ENCODE measurements around the gene PATL1.

PATL1 gene

DNA sequence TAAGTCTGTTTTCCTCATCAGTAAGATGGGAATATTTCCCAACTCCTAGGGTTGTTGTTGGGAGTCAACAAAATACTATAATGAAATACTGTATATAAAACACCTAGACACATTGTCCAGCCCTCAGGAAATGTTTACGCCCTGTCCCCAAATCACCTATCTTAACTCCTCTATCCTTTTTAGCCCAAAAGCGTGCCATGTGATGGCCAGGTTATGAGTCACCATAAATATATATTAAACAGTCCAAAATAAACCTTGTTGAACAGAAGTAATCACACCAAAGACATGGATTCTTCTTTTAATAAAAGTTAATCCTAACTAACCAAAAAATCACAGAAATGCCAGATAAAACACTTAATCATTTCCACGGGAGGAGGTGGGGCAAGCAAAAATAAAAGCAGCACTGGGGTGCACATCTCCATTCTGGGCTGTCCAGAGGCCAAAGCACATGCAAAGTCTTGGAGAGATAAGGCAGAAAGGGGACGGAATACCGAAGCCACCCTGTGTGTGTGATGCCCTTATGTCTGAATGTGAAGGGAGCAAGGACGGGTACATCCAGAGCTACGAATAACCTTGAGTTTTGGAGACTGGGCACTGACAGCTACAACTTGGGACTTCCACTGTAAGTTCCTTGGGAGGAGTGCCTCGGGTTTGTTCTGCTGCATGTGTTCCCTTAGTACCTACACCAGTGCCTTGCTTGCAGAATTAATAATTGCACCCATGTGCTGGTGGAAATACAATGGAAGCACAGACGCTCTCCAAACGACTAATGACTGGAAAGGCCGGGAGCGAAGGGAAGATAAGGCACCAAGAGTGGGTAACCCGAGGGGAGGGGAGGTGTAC is 54.3 kb downstream of the PATL1 start:
- Mint-ChIP-seq H3K9me3 (no peaks in the 10 kb centered on the region), H3K4me1 (ENCODE audit: low read depth) (peaks cover 70% of the 10 kb centered on the region), H3K36me3 (ENCODE audit: low read depth) (peaks cover 31% of the 10 kb centered on the region), H3K27ac (peak overlapping the region; percentile 84), H3K27me3 (no peaks in the 10 kb centered on the region), H3K4me3 (peak overlapping the region; percentile 95)

DNA sequence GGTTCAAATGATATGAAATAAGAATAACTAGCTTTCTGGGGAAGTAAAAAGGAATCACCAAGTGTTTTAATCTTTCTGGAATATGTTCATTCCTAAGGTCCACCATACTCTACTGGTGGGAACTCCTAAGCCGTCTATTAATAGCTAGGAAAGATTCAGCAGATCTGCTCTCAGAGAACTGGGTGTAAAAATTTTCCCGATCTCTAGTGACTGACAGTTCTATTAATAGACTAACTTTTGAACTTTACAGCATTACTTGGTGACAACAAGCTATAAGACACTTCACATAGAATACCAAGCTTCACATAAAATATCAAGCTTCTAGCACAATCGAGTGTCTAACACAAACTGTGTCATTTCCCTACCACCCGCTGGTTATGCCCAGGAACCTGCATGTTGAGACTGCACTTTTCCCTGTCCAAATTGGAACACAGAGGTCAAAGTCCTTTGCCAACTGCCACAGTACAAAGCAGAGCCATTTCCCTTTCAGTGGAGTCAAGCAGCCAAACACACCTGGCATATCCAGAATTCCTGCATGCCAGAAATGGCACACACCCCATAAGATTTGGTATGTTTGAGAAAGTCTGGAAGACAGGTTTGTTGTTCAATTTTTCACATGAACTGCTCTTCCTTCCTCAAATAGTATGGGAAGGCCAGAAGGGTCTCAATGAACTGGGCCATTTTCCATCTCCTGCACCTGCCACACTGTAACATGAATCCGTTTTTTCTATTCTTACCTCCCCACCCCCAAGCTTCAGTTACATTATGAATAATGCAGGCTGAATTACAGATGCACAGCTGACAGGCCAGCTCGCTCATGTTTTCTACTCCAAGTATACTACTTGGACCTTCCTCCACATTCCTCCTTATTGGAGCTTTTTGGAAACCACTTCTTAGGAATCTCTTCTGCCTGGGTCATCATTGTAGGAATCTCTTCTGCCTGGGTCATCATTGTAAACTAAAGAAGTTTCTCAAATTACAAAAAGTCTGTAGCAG is 57.0 kb downstream of the PATL1 start:
- Mint-ChIP-seq H3K27me3 (no peaks in the 10 kb centered on the region), H3K9me3 (no peaks in the 10 kb centered on the region), H3K4me3 (no peak overlapping the region), H3K36me3 (ENCODE audit: low read depth) (peaks cover 57% of the 10 kb centered on the region), H3K27ac (no peak overlapping the region), H3K4me1 (ENCODE audit: low read depth) (peaks cover 70% of the 10 kb centered on the region)

DNA sequence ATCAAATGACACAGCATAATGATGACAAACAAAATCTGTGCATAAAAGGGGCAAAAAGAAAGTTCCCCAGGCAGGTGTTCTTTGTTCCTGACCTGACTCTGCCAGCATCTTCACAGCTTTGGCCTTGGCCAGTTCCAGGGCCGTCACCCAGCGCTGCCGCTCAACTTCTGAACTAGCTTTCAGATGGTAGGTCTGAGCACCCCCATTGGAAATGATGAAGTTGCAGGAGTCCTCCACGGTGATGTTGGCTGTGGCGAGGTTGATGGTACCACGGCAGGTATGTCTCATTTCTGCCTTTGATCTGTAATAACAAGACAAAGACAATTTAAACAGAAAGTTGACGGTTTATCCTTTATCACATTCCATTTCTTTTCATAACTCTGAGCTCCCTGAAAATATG is 58.5 kb downstream of the PATL1 start:
- Mint-ChIP-seq H3K27me3 (no peaks in the 10 kb centered on the region), H3K4me3 (no peak overlapping the region), H3K27ac (no peak overlapping the region), H3K36me3 (ENCODE audit: low read depth) (peaks cover 71% of the 10 kb centered on the region), H3K9me3 (no peaks in the 10 kb centered on the region), H3K4me1 (ENCODE audit: low read depth) (peaks cover 64% of the 10 kb centered on the region)

DNA sequence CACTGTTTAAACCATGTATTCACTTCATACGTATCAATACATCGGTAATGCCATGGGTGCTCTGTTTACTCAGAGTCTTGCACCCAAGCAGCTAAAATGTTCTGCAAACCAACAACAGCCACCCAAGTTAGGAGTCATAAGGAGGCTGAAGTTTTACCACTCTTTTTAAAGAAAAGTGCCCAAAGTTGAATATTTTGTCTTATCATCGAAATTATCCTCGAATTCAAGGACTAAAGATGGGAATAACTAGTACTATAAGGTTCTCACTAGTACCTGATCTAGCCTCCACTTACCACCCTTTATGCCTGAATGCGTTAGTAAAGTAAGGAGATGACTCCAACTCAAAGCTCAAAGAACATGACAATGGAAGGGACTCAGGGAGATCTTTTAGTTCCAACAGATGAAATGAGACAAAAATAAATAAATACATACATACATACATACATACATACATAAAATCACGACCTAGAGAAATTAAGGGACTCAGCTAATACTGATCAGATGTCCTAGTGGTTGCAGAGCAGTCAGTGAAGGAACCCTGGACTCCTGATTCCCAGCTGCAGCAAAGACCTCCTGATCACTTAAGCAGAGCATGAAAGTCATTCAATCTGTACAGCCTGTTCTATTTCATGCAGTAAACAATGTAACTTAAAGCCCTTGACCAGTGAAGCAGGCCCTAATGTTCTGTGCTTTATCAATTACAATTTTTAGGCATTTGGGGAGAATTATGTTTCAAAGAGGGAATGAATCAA is 61.0 kb downstream of the PATL1 start:
- Mint-ChIP-seq H3K9me3 (no peaks in the 10 kb centered on the region), H3K4me3 (no peak overlapping the region), H3K27me3 (no peaks in the 10 kb centered on the region), H3K36me3 (ENCODE audit: low read depth) (peaks cover 80% of the 10 kb centered on the region), H3K27ac (no peak overlapping the region), H3K4me1 (ENCODE audit: low read depth) (peaks cover 45% of the 10 kb centered on the region)

DNA sequence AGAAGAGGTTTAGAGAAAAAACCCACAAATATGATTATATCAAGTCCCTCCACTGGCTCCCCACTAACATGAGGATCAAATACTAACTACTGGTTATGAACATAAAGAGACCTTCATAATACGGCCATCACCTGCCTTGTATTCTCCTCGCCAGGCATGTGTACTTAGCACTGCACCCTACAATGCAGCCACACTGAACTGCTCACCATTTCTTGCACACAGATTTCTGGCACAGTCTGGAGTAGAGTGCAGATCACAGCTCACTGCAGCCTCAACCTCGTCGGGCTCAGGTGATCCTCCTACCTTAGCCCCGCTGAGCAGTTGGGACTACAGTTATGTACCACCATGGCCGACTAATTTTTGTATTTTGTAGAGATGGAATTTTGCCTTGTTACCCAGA is 66.4 kb downstream of the PATL1 start:
- Mint-ChIP-seq H3K4me1 (ENCODE audit: low read depth) (peaks cover 6% of the 10 kb centered on the region), H3K4me3 (no peak overlapping the region), H3K9me3 (no peaks in the 10 kb centered on the region), H3K27ac (no peak overlapping the region), H3K36me3 (ENCODE audit: low read depth) (peaks cover 84% of the 10 kb centered on the region), H3K27me3 (no peaks in the 10 kb centered on the region)

DNA sequence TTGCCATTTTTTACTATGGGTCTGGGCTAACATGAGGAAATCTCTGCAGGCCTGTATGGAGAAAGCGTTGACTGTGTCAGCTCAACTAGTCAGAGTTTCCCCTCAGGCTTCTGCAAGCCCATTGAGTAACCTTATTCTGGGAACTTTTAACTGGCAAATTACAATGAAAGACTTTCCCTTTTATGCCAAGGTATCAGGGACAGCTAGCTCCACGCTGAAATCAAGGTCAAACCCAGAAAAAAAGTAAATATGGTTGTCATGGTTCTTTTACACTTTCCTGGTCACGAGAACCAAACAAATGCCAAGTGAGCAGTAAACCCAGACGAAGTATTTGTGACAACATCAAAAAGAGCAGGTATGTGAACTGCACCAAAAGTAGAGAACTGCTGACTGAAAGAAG is 67.0 kb downstream of the PATL1 start:
- Mint-ChIP-seq H3K4me3 (no peak overlapping the region), H3K27ac (no peak overlapping the region), H3K4me1 (ENCODE audit: low read depth) (peaks cover 6% of the 10 kb centered on the region), H3K9me3 (no peaks in the 10 kb centered on the region), H3K36me3 (ENCODE audit: low read depth) (peaks cover 84% of the 10 kb centered on the region), H3K27me3 (no peaks in the 10 kb centered on the region)

DNA sequence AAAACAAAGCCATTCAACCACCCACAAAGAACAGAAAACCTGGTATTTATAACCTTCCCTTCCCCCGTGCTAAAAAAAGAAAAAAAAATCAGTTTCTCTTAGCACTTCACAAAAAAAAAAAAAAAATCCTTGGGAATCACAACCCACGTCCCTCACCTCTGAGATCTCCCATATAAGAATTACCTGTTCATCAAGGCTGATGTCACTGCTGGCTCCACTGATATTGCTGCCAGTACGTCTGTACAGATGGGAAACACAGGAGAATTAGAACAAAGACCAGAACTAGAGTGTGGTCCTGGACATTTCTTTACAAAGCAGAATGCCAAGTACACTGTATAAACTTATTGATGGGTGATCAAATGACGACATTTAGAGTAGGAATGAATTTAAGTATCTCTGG is 68.2 kb downstream of the PATL1 start:
- H3K4me3 Mint-ChIP-seq: no peak overlapping the region
- H3K36me3 Mint-ChIP-seq (ENCODE audit: low read depth): peaks cover 82% of the 10 kb centered on the region
- no peaks in the 10 kb centered on the region for H3K9me3 Mint-ChIP-seq
- no peaks in the 10 kb centered on the region for H3K27me3 Mint-ChIP-seq
- H3K4me1 Mint-ChIP-seq (ENCODE audit: low read depth): peaks cover 3% of the 10 kb centered on the region
- H3K27ac Mint-ChIP-seq: no peak overlapping the region

DNA sequence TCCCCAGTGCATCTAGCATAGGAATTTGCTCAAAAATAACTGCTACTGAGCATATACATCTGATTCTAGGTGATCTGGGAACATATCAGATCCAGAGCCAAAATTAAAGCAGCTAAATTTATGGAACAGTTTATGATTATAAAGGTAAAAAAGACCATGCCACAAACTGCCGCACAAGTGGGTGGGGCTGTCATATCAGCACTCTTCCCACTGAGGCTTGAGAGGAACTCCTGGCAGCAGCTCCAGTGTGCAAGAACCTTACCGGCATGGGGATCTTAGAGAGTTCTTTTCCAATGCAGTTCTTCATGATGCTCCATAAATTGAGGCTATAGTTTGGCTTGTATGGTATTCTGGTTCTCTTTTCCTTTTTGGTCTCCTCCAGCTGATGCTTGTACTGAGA is 68.6 kb downstream of the PATL1 start:
- Mint-ChIP-seq H3K9me3 (no peaks in the 10 kb centered on the region), H3K27me3 (no peaks in the 10 kb centered on the region), H3K4me1 (ENCODE audit: low read depth) (peaks cover 3% of the 10 kb centered on the region), H3K36me3 (ENCODE audit: low read depth) (peaks cover 83% of the 10 kb centered on the region), H3K4me3 (no peak overlapping the region), H3K27ac (no peak overlapping the region)

DNA sequence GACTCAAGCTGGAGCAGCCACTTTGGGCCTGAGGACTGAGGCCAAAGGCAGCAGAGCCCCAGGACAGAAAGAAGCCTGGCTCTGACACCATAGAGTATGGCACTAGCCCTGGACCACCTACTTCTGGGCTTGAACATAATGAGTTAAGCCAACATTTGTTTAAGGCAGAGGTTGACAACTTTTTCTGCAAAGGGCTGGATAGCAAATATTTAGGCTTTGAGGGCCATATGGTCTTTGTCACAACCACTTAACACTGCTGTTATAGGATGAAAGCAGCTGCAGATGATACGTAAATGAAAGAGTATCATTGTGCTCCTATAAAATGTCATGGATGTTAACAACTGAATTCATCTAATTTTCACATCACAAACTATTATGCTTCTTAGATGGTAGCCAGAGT is 69.9 kb downstream of the PATL1 start:
- H3K4me3 Mint-ChIP-seq: no peak overlapping the region
- H3K27ac Mint-ChIP-seq: no peak overlapping the region
- no peaks in the 10 kb centered on the region for H3K4me1 Mint-ChIP-seq (ENCODE audit: low read depth)
- H3K27me3 Mint-ChIP-seq: no peaks in the 10 kb centered on the region
- H3K9me3 Mint-ChIP-seq: no peaks in the 10 kb centered on the region
- peaks cover 90% of the 10 kb centered on the region for H3K36me3 Mint-ChIP-seq (ENCODE audit: low read depth)
